ENCODE data around the gene RALGDS. TPM values are rescaled to one million over a fixed set of nuclear protein-coding genes. Genes with fewer than 3 reads are reported as not detected.
A peak's percentile ranks its signal among the peaks of the same experiment; 100 is the strongest.

RALGDS gene
- total RNA-seq, 1 experiment from 2014 or later = 24.8 TPM

DNA sequence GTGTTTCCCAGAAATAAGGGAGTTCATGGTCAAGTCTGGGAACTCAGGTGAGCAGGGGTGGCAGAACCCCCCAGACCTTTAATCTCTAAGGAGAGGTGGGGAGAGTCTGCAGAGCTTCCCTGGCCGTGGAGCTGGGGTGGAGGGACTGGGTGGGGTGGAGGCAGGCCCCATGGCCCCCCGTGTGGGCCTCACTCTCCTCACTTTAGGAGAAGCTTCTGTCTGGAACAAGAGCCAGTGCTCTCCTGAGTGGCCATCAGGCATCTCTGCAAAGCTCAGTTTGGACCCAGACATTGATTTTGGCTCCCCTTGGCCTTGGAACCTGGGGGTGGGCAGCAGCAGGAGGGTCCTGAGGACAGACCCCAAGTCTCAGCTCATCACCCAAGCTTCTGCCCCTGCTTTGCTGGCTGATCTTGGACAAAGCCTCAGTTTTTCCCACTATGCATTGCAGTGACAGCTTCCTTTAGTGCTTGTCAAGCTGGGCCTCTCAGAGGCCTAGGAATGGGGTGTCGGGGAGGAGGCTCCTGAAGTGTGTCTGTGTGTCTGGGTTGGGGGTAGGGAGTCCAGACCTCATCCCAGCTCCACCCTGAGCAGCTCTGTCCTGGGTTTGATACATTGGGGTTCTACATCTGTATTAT, 46.2 kb upstream of the RALGDS start:
- peak in 1 of 2 experiments; percentile 8 for DNase-seq
- CTCF ChIA-PET = no interaction called here
- no TSS peak for BruUV-seq (replicated peaks)
- POLR2A ChIA-PET (ENCODE audit: unreplicated experiment) = no interaction called here
- intact Hi-C loops (cut with micrococcal nuclease; ENCODE audit: unreplicated experiment) = no loop called here
- no peaks in the 10 kb centered on the region for H4K20me1 ChIP-seq (ENCODE audit: insufficient read depth)
- H3K4me3 ChIP-seq = no peak overlapping the region
- H3K36me3 ChIP-seq (ENCODE audit: low read depth) = no peaks in the 10 kb centered on the region
- H3K9me3 ChIP-seq (ENCODE audit: insufficient read depth, low read depth) = no peaks in the 10 kb centered on the region
- TF ChIP-seq, protein P1, sequence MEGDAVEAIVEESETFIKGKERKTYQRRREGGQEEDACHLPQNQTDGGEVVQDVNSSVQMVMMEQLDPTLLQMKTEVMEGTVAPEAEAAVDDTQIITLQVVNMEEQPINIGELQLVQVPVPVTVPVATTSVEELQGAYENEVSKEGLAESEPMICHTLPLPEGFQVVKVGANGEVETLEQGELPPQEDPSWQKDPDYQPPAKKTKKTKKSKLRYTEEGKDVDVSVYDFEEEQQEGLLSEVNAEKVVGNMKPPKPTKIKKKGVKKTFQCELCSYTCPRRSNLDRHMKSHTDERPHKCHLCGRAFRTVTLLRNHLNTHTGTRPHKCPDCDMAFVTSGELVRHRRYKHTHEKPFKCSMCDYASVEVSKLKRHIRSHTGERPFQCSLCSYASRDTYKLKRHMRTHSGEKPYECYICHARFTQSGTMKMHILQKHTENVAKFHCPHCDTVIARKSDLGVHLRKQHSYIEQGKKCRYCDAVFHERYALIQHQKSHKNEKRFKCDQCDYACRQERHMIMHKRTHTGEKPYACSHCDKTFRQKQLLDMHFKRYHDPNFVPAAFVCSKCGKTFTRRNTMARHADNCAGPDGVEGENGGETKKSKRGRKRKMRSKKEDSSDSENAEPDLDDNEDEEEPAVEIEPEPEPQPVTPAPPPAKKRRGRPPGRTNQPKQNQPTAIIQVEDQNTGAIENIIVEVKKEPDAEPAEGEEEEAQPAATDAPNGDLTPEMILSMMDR (conservative IDR thresholded peaks at IDR 0.05) = no peak
- H3K4me2 ChIP-seq = no peak overlapping the region
- peaks cover 4% of the 10 kb centered on the region; the same call in 1 of the 2 replicates for H3F3A ChIP-seq (ENCODE audit: insufficient read depth, low read depth)
- H3K9me2 ChIP-seq (ENCODE audit: insufficient read depth) = no peaks in the 10 kb centered on the region
- no peak overlapping the region for H3K27ac ChIP-seq
- no peaks in the 10 kb centered on the region for H3K4me1 ChIP-seq (replicated peaks; ENCODE audit: insufficient read depth)
- no peak overlapping the region for H2AFZ ChIP-seq
- 0 out of 2 replicates have a peak, but pooled peaks cover 8% of the 10 kb centered on the region for H3K27me3 ChIP-seq (ENCODE audit: insufficient read depth, low read depth)
- no peaks in the 10 kb centered on the region for H3K79me2 ChIP-seq (ENCODE audit: low read depth)

DNA sequence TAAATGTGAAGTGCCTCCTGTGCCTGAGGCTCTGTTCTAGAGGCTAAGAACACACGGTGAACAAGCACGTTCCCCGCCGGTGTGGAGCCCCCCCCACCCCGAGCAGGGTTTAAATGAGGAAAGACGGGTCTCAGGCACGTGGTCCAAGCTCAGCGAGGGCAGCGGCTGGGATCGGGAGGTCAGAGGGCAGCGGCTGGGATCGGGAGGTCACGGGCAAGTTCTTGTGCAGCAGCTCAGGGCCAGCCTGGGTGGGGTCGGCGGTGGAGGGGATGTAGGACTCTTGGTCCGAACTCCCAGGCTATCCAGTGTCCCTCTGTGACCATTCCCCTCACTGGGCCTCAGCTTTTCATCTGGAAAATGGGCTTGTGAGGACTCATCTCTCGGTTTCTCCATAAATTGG, 45.4 kb upstream of the RALGDS start:
- no peak for TF ChIP-seq EZH2 (IDR thresholded peaks at IDR 0.05; ENCODE audit: low read depth)
- TF ChIP-seq, protein P1 (conservative IDR thresholded peaks at IDR 0.05) = no peak
- Histone ChIP-seq H3K36me3 (ENCODE audit: low read depth) (no peaks in the 10 kb centered on the region), H2AFZ (no peak overlapping the region), H3F3A (ENCODE audit: insufficient read depth, low read depth) (peaks cover 4% of the 10 kb centered on the region; the same call in 1 of the 2 replicates), H3K9me3 (ENCODE audit: insufficient read depth, low read depth) (no peaks in the 10 kb centered on the region), H3K4me2 (no peak overlapping the region), H3K27ac (no peak overlapping the region), H3K79me2 (ENCODE audit: low read depth) (no peaks in the 10 kb centered on the region), H3K4me1 (replicated peaks; ENCODE audit: insufficient read depth) (no peaks in the 10 kb centered on the region), H3K4me3 (no peak overlapping the region), H3K27me3 (ENCODE audit: insufficient read depth, low read depth) (peaks cover 6% of the 10 kb centered on the region; the same call in 1 of the 2 replicates), H3K9me2 (ENCODE audit: insufficient read depth) (no peaks in the 10 kb centered on the region), H4K20me1 (ENCODE audit: insufficient read depth) (no peaks in the 10 kb centered on the region)
- no peak for DNase-seq
- BruUV-seq (replicated peaks) = no TSS peak
- intact Hi-C loops (cut with micrococcal nuclease; ENCODE audit: unreplicated experiment) = no loop called here
- ChIA-PET CTCF (no interaction called here), POLR2A (ENCODE audit: unreplicated experiment) (no interaction called here)

DNA sequence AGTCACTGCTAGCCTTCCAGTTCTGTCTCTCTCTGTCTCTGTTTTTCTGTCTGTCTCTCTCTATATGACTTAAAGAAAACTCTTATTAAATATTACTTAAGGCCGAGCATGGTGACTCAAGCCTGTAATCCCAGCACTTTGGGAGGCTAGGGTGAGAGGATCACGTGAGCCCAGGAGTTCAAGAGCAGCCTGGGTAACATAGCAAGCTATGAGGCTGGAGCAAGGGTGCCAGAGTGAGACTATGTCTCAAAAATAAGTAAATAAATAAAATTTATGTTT, 44.4 kb upstream of the RALGDS start:
- no peak for DNase-seq
- Histone ChIP-seq H3K9me3 (ENCODE audit: insufficient read depth, low read depth) (no peaks in the 10 kb centered on the region), H3K36me3 (ENCODE audit: low read depth) (no peaks in the 10 kb centered on the region), H4K20me1 (ENCODE audit: insufficient read depth) (no peaks in the 10 kb centered on the region), H3K27ac (no peak overlapping the region), H3K9me2 (ENCODE audit: insufficient read depth) (no peaks in the 10 kb centered on the region), H2AFZ (no peak overlapping the region), H3F3A (ENCODE audit: insufficient read depth, low read depth) (peaks cover 4% of the 10 kb centered on the region; the same call in 1 of the 2 replicates), H3K27me3 (ENCODE audit: insufficient read depth, low read depth) (peaks cover 6% of the 10 kb centered on the region; the same call in 1 of the 2 replicates), H3K4me3 (no peak overlapping the region), H3K4me2 (no peak overlapping the region), H3K4me1 (replicated peaks; ENCODE audit: insufficient read depth) (no peaks in the 10 kb centered on the region), H3K79me2 (ENCODE audit: low read depth) (no peaks in the 10 kb centered on the region)
- TF ChIP-seq, protein P1 (conservative IDR thresholded peaks at IDR 0.05) = no peak
- TF ChIP-seq EZH2 (IDR thresholded peaks at IDR 0.05; ENCODE audit: low read depth) = no peak
- CTCF ChIA-PET = no interaction called here
- POLR2A ChIA-PET (ENCODE audit: unreplicated experiment) = no interaction called here
- intact Hi-C loops (cut with micrococcal nuclease; ENCODE audit: unreplicated experiment) = no loop called here
- no TSS peak for BruUV-seq (replicated peaks)

Data from PC-9 (cell line).